ENCODE results near the gene PLA2G2D. TPM values are rescaled to one million over a fixed set of nuclear protein-coding genes. Genes with fewer than 3 reads are reported as not detected.

The PLA2G2D gene
- total and polyA plus RNA-seq, 4 donors, result 0.06 to 0.14 (median 0.08) TPM; not detected in 1

DNA sequence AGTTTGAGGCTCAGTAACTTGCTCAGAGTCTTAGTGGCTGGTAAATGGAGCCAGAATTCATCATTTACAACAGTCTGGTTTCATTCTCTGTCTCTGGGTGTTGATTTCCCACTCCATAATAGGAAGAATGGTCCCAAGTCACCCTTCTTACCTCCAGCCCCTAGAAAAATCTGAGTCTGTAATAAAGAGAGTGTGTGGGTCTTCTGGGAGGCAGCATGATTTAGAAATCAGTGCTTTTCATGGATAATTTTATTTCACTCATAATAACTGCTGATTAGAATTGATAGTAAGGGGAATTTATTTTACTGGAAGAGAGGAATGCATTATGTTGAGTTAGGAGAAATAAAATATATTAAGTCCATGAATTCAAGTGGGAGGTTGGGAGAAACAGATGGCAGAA, 2.1 kb downstream of the PLA2G2D start:
- no peaks in the 10 kb centered on the region for H3K36me3 ChIP-seq (ENCODE audit: control insufficient read depth in 4 of 4, insufficient read depth in 3 of 4, low read depth in 1 of 4, low read length in 3 of 4)
- no peak overlapping the region for H3K27ac ChIP-seq (ENCODE audit: low read depth in 1 of 2, low read length in 2 of 2)
- DNase-seq (ENCODE audit: low spot score), result no peak
- H3K27me3 ChIP-seq (ENCODE audit: control insufficient read depth in 4 of 4, insufficient read depth in 4 of 4, low read length in 3 of 4), result no peaks in the 10 kb centered on the region
- H3K4me1 ChIP-seq (ENCODE audit: control insufficient read depth in 4 of 4, insufficient read depth in 4 of 4, low read length in 3 of 4), result no peaks in the 10 kb centered on the region
- H3K9ac ChIP-seq (ENCODE audit: low read depth in 1 of 2, low read length in 2 of 2), result no peak overlapping the region
- H3K4me3 ChIP-seq (ENCODE audit: low read depth in 1 of 3, low read length in 3 of 3), result no peak overlapping the region
- H3K9me3 ChIP-seq (ENCODE audit: control insufficient read depth in 4 of 4, low read length in 3 of 4), result no peaks in the 10 kb centered on the region
- no peak for TF ChIP-seq TAF1 (conservative IDR thresholded peaks at IDR 0.05)
- TF ChIP-seq, protein P1, sequence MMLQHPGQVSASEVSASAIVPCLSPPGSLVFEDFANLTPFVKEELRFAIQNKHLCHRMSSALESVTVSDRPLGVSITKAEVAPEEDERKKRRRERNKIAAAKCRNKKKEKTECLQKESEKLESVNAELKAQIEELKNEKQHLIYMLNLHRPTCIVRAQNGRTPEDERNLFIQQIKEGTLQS (IDR thresholded peaks at IDR 0.05), result no peak
- TF ChIP-seq RXRA (IDR thresholded peaks at IDR 0.05), result no peak
- no peak for TF ChIP-seq HNF4G (IDR thresholded peaks at IDR 0.05)
- no peak for TF ChIP-seq RAD21 (IDR thresholded peaks at IDR 0.05)
- no peak for TF ChIP-seq REST (IDR thresholded peaks at IDR 0.05)
- TF ChIP-seq JUND (IDR thresholded peaks at IDR 0.05), result no peak
- TF ChIP-seq, protein P2, sequence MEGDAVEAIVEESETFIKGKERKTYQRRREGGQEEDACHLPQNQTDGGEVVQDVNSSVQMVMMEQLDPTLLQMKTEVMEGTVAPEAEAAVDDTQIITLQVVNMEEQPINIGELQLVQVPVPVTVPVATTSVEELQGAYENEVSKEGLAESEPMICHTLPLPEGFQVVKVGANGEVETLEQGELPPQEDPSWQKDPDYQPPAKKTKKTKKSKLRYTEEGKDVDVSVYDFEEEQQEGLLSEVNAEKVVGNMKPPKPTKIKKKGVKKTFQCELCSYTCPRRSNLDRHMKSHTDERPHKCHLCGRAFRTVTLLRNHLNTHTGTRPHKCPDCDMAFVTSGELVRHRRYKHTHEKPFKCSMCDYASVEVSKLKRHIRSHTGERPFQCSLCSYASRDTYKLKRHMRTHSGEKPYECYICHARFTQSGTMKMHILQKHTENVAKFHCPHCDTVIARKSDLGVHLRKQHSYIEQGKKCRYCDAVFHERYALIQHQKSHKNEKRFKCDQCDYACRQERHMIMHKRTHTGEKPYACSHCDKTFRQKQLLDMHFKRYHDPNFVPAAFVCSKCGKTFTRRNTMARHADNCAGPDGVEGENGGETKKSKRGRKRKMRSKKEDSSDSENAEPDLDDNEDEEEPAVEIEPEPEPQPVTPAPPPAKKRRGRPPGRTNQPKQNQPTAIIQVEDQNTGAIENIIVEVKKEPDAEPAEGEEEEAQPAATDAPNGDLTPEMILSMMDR (IDR thresholded peaks at IDR 0.05; ENCODE audit: low read depth, low read length, missing input control), result no peak
- TF ChIP-seq EGR1 (IDR thresholded peaks at IDR 0.05; ENCODE audit: low read depth in 2 of 2), result no peak
- TF ChIP-seq NR2F2 (IDR thresholded peaks at IDR 0.05), result no peak
- no peak for TF ChIP-seq FOXA2 (IDR thresholded peaks at IDR 0.05)

DNA sequence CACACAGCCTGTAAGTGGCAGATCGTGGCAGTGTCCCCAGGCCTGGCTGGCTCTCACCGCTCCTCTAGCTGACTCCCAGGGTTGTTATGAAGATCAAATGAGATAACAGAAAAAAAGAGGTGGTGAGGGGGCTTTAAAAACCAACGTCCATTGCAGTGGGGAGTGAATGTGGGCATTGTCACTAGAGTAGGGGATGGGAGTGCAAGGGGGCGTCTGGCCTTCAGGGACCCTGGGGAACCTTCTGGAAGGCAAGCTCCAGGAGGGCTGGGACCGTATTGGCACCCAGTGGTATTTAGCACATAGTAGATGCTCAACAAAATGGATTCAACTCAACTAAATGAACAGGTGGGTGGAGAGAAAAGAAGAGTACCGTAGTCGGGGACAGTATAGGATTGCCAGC, 3.4 kb downstream of the PLA2G2D start:
- Histone ChIP-seq H3K27me3 (ENCODE audit: control insufficient read depth in 4 of 4, insufficient read depth in 4 of 4, low read length in 3 of 4) (no peaks in the 10 kb centered on the region), H3K9ac (ENCODE audit: low read depth in 1 of 2, low read length in 2 of 2) (no peak overlapping the region), H3K4me1 (ENCODE audit: control insufficient read depth in 4 of 4, insufficient read depth in 4 of 4, low read length in 3 of 4) (no peaks in the 10 kb centered on the region), H3K36me3 (ENCODE audit: control insufficient read depth in 4 of 4, insufficient read depth in 3 of 4, low read depth in 1 of 4, low read length in 3 of 4) (no peaks in the 10 kb centered on the region), H3K27ac (ENCODE audit: low read depth in 1 of 2, low read length in 2 of 2) (no peak overlapping the region), H3K4me3 (ENCODE audit: low read depth in 1 of 3, low read length in 3 of 3) (no peak overlapping the region), H3K9me3 (ENCODE audit: control insufficient read depth in 4 of 4, low read length in 3 of 4) (no peaks in the 10 kb centered on the region)
- TF ChIP-seq MAX (IDR thresholded peaks at IDR 0.05), result no peak
- DNase-seq (ENCODE audit: low spot score), result no peak
- 88% methylated on average over 7 of the region's 7 CpGs for WGBS

DNA sequence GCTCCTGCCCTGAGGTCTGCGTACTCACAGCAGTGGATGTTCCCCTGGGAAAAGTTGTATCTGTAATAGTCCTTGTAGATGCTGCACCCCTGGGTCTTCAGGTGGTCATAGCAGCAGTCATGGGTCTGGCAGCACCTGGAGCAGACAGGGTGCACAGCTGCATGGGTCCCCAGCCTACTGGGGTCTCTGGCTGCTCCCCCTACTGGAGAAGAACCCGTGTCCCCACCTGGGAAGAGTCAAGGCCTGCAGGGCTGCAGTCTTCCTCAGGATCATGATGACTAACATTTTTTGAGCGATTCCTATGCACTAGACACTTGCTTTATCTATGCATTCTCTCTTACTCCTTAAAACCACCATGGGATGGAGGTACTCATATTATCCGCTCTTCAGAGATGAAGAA, 3.9 kb downstream of the PLA2G2D start:
- Histone ChIP-seq H3K4me1 (ENCODE audit: control insufficient read depth in 4 of 4, insufficient read depth in 4 of 4, low read length in 3 of 4) (no peaks in the 10 kb centered on the region), H3K27ac (ENCODE audit: low read depth in 1 of 2, low read length in 2 of 2) (no peak overlapping the region), H3K36me3 (ENCODE audit: control insufficient read depth in 4 of 4, insufficient read depth in 3 of 4, low read depth in 1 of 4, low read length in 3 of 4) (no peaks in the 10 kb centered on the region), H3K9me3 (ENCODE audit: control insufficient read depth in 4 of 4, low read length in 3 of 4) (no peaks in the 10 kb centered on the region), H3K9ac (ENCODE audit: low read depth in 1 of 2, low read length in 2 of 2) (no peak overlapping the region), H3K4me3 (ENCODE audit: low read depth in 1 of 3, low read length in 3 of 3) (no peak overlapping the region), H3K27me3 (ENCODE audit: control insufficient read depth in 4 of 4, insufficient read depth in 4 of 4, low read length in 3 of 4) (no peaks in the 10 kb centered on the region)
- WGBS, result 84% methylated on average over 4 of the region's 4 CpGs
- no peak for DNase-seq (ENCODE audit: low spot score)
- TF ChIP-seq, protein P2 (IDR thresholded peaks at IDR 0.05; ENCODE audit: low read depth, low read length, missing input control), result no peak
- TF ChIP-seq MAX (IDR thresholded peaks at IDR 0.05) (no peak), YY1 (IDR thresholded peaks at IDR 0.05) (no peak), RAD21 (IDR thresholded peaks at IDR 0.05) (no peak), REST (IDR thresholded peaks at IDR 0.05) (no peak), JUND (IDR thresholded peaks at IDR 0.05) (no peak), HNF4G (IDR thresholded peaks at IDR 0.05) (no peak), FOXA1 (IDR thresholded peaks at IDR 0.05) (no peak), TAF1 (conservative IDR thresholded peaks at IDR 0.05) (no peak)
- TF ChIP-seq, protein P1 (IDR thresholded peaks at IDR 0.05), result no peak

Data from liver (tissue), 9 donors.